ENCODE measurements around the gene RAB11A. TPM values are rescaled to one million over a fixed set of nuclear protein-coding genes. Genes with fewer than 3 reads are reported as not detected.

The RAB11A gene
- polyA plus RNA-seq, 2 donors: 399 to 610 TPM

DNA sequence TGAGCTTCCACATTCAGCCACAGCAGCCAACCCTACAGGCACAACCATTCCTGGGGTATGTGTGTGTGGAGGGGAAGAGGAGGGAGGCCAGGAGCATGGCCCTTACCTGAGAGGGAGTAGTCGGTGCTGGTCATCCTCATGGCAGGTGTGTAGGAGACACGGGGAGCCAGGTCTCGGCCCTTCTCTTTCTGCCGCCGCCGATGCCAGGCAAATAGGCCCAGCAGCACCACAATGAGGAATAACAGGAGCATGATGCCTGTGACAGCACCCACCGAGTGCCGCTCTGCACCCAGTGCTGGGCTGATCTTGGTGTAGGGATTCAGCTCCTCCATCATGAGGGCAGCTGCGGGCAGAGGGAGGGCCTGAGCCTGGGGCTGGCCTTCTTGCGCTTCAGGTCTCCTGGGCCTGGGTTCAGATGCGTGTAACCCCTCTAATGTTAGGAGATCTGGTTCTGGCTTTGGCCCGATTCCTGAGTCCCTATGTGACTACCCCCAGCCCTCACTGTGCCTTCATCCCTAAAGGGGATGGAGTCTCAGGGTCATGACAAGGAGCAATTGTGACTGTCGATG, 44.4 kb downstream of the RAB11A start:
- H3K4me3 ChIP-seq (ENCODE audit: low read depth in 1 of 2, low read length in 2 of 2): no peak overlapping the region
- WGBS, 2 donors: 91 to 93% methylated on average over 13 of the region's 13 CpGs
- H3K27ac ChIP-seq (ENCODE audit: low read depth in 2 of 2, low read length in 1 of 2): no peak overlapping the region
- H3K27me3 ChIP-seq (ENCODE audit: control insufficient read depth in 1 of 2, insufficient read depth in 2 of 2, low read length in 2 of 2): no peaks in the 10 kb centered on the region
- peaks cover 0 to 2% of the 10 kb centered on the region in 2 donors for H3K4me1 ChIP-seq (ENCODE audit: control insufficient read depth in 2 of 2, insufficient read depth in 2 of 2, low read length in 1 of 2)
- no peaks in the 10 kb centered on the region for H3K9me3 ChIP-seq (ENCODE audit: control insufficient read depth in 2 of 2, insufficient read depth in 1 of 2, low read depth in 1 of 2, low read length in 1 of 2)
- H3K36me3 ChIP-seq (ENCODE audit: control insufficient read depth in 2 of 2, insufficient read depth in 2 of 2, low read length in 1 of 2): peaks cover 13 to 29% of the 10 kb centered on the region in 2 donors

GRCh38 chr15:65914386-65914785, 45.1 kb downstream of the RAB11A start:
- Histone ChIP-seq H3K4me1 (ENCODE audit: control insufficient read depth in 2 of 2, insufficient read depth in 2 of 2, low read length in 1 of 2) (peaks cover 0 to 2% of the 10 kb centered on the region in 2 donors), H3K27ac (ENCODE audit: low read depth in 2 of 2, low read length in 1 of 2) (no peak overlapping the region), H3K27me3 (ENCODE audit: control insufficient read depth in 1 of 2, insufficient read depth in 2 of 2, low read length in 2 of 2) (no peaks in the 10 kb centered on the region), H3K9me3 (ENCODE audit: control insufficient read depth in 2 of 2, insufficient read depth in 1 of 2, low read depth in 1 of 2, low read length in 1 of 2) (no peaks in the 10 kb centered on the region), H3K4me3 (ENCODE audit: low read depth in 1 of 2, low read length in 2 of 2) (no peak overlapping the region), H3K36me3 (ENCODE audit: control insufficient read depth in 2 of 2, insufficient read depth in 2 of 2, low read length in 1 of 2) (peaks cover 11 to 31% of the 10 kb centered on the region in 2 donors)
- 70 to 73% methylated on average over 4 of the region's 4 CpGs for WGBS, 2 donors

DNA sequence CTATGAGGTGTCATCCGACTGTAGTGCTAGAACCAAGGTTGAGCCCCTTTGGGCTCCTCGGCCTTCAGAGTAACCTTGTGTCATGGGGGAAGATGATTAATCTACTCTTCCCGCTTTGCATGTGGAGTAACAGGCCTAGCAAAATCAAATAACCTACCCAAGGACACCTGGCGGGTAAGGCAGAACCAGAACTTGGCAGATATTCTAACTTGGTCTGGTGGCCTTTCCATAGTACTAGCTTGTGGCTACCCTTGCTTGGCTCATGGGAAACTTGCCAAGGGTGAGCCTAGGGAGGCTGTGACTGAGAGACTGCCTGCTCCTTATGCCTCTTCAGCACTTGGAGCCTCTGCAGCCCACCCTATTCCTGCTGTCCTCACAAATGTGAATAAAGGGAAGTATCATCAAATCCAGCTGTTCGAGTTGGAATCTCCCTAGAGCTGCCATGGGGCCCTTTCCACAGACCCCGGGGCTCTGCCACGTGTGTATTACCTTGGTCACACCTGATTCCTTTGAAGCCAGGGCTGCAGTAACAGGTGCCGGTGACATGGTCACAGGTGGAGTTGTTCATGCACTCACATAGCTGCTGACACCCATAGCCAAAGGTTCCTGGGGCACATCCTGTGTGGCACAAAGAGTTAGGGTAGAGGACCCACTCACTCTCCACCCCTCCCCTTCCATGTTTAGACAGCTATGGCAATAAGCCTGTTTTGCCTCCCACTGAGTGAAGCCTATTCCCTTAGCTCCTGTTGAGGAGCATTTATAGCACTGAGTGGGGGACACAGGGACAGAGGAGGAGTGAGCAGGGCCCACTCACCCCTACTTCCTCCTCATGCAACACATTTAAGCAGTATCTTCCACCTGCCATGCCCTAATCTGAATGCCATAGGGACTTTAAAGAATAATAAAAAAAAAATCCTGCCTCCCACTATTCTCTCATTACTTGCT, 46.0 kb downstream of the RAB11A start:
- 74 to 84% methylated on average over 8 of the region's 8 CpGs for WGBS, 2 donors
- H3K36me3 ChIP-seq (ENCODE audit: control insufficient read depth in 2 of 2, insufficient read depth in 2 of 2, low read length in 1 of 2): peaks cover 11 to 30% of the 10 kb centered on the region in 2 donors
- no peaks in the 10 kb centered on the region for H3K9me3 ChIP-seq (ENCODE audit: control insufficient read depth in 2 of 2, insufficient read depth in 1 of 2, low read depth in 1 of 2, low read length in 1 of 2)
- peaks cover 0 to 2% of the 10 kb centered on the region in 2 donors for H3K4me1 ChIP-seq (ENCODE audit: control insufficient read depth in 2 of 2, insufficient read depth in 2 of 2, low read length in 1 of 2)
- no peaks in the 10 kb centered on the region for H3K27me3 ChIP-seq (ENCODE audit: control insufficient read depth in 1 of 2, insufficient read depth in 2 of 2, low read length in 2 of 2)
- H3K27ac ChIP-seq (ENCODE audit: low read depth in 2 of 2, low read length in 1 of 2): no peak overlapping the region
- H3K4me3 ChIP-seq (ENCODE audit: low read depth in 1 of 2, low read length in 2 of 2): no peak overlapping the region

GRCh38 chr15:65916041-65916663, 46.9 kb downstream of the RAB11A start:
- no peak overlapping the region for H3K4me3 ChIP-seq (ENCODE audit: low read depth in 1 of 2, low read length in 2 of 2)
- H3K36me3 ChIP-seq (ENCODE audit: control insufficient read depth in 2 of 2, insufficient read depth in 2 of 2, low read length in 1 of 2): peaks cover 11 to 22% of the 10 kb centered on the region in 2 donors
- no peaks in the 10 kb centered on the region for H3K9me3 ChIP-seq (ENCODE audit: control insufficient read depth in 2 of 2, insufficient read depth in 1 of 2, low read depth in 1 of 2, low read length in 1 of 2)
- H3K27me3 ChIP-seq (ENCODE audit: control insufficient read depth in 1 of 2, insufficient read depth in 2 of 2, low read length in 2 of 2): no peaks in the 10 kb centered on the region
- 85 to 86% methylated on average over 7 of the region's 7 CpGs for WGBS, 2 donors
- peaks cover 0 to 2% of the 10 kb centered on the region in 2 donors for H3K4me1 ChIP-seq (ENCODE audit: control insufficient read depth in 2 of 2, insufficient read depth in 2 of 2, low read length in 1 of 2)
- no peak overlapping the region for H3K27ac ChIP-seq (ENCODE audit: low read depth in 2 of 2, low read length in 1 of 2)

DNA sequence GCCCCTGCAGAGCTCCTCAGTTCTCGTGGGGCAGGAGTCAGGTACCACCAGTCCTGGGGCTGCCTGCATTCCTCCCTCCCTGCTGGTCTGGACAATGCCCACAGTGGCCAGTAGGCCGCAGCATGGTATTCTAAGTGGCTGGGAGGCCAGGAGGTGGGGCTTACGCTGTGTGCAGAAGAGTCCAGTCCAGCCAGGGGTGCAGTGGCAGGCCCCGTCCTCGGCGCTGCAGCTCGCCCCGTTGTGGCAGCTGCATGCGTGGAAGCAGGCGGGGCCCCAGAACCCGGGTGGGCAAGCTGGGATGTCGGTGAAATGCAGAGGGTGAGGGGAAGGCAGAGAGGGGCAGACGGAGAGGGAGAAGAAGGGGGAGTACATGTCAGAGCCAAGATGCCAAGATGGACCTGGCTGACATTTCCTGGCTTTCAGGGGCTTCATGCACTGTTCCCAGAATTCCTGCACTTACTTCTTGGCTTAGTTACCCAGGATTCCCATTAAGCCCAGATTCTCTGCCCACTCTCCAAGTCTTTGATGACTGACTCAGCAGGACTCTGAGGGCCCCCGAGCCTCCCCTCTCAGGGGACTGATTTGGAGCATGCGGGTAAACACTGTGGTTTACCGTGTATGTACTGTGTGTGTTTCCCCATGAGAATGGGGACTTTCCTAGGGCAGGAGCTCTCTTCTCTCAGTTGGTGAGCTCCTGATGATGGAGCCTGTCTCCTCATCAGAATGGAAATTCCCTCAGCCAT, 47.5 kb downstream of the RAB11A start:
- WGBS, 2 donors: 52 to 62% methylated on average over 16 of the region's 16 CpGs
- peaks cover 7 to 22% of the 10 kb centered on the region in 2 donors for H3K36me3 ChIP-seq (ENCODE audit: control insufficient read depth in 2 of 2, insufficient read depth in 2 of 2, low read length in 1 of 2)
- H3K27me3 ChIP-seq (ENCODE audit: control insufficient read depth in 1 of 2, insufficient read depth in 2 of 2, low read length in 2 of 2): no peaks in the 10 kb centered on the region
- H3K4me1 ChIP-seq (ENCODE audit: control insufficient read depth in 2 of 2, insufficient read depth in 2 of 2, low read length in 1 of 2): peaks cover 0 to 2% of the 10 kb centered on the region in 2 donors
- H3K4me3 ChIP-seq (ENCODE audit: low read depth in 1 of 2, low read length in 2 of 2): no peak overlapping the region
- H3K27ac ChIP-seq (ENCODE audit: low read depth in 2 of 2, low read length in 1 of 2): no peak overlapping the region
- no peaks in the 10 kb centered on the region for H3K9me3 ChIP-seq (ENCODE audit: control insufficient read depth in 2 of 2, insufficient read depth in 1 of 2, low read depth in 1 of 2, low read length in 1 of 2)

GRCh38 chr15:65917407-65917756, 48.1 kb downstream of the RAB11A start:
- WGBS, 2 donors: 71 to 81% methylated on average over 3 of the region's 3 CpGs
- H3K9me3 ChIP-seq (ENCODE audit: control insufficient read depth in 2 of 2, insufficient read depth in 1 of 2, low read depth in 1 of 2, low read length in 1 of 2): no peaks in the 10 kb centered on the region
- no peak overlapping the region for H3K4me3 ChIP-seq (ENCODE audit: low read depth in 1 of 2, low read length in 2 of 2)
- peaks cover 0 to 2% of the 10 kb centered on the region in 2 donors for H3K4me1 ChIP-seq (ENCODE audit: control insufficient read depth in 2 of 2, insufficient read depth in 2 of 2, low read length in 1 of 2)
- no peak overlapping the region for H3K27ac ChIP-seq (ENCODE audit: low read depth in 2 of 2, low read length in 1 of 2)
- no peaks in the 10 kb centered on the region for H3K27me3 ChIP-seq (ENCODE audit: control insufficient read depth in 1 of 2, insufficient read depth in 2 of 2, low read length in 2 of 2)
- peaks cover 6 to 19% of the 10 kb centered on the region in 2 donors for H3K36me3 ChIP-seq (ENCODE audit: control insufficient read depth in 2 of 2, insufficient read depth in 2 of 2, low read length in 1 of 2)

GRCh38 chr15:65917936-65918335, 48.6 kb downstream of the RAB11A start:
- Histone ChIP-seq H3K9me3 (ENCODE audit: control insufficient read depth in 2 of 2, insufficient read depth in 1 of 2, low read depth in 1 of 2, low read length in 1 of 2) (no peaks in the 10 kb centered on the region), H3K27ac (ENCODE audit: low read depth in 2 of 2, low read length in 1 of 2) (no peak overlapping the region), H3K36me3 (ENCODE audit: control insufficient read depth in 2 of 2, insufficient read depth in 2 of 2, low read length in 1 of 2) (peaks cover 4 to 15% of the 10 kb centered on the region in 2 donors), H3K4me3 (ENCODE audit: low read depth in 1 of 2, low read length in 2 of 2) (no peak overlapping the region), H3K27me3 (ENCODE audit: control insufficient read depth in 1 of 2, insufficient read depth in 2 of 2, low read length in 2 of 2) (no peaks in the 10 kb centered on the region), H3K4me1 (ENCODE audit: control insufficient read depth in 2 of 2, insufficient read depth in 2 of 2, low read length in 1 of 2) (peaks cover 0 to 2% of the 10 kb centered on the region in 2 donors)
- WGBS, 2 donors: 95 to 96% methylated on average over 4 of the region's 4 CpGs

- Histone ChIP-seq H3K27me3 (ENCODE audit: control insufficient read depth in 1 of 2, insufficient read depth in 2 of 2, low read length in 2 of 2) (no peaks in the 10 kb centered on the region), H3K9me3 (ENCODE audit: control insufficient read depth in 2 of 2, insufficient read depth in 1 of 2, low read depth in 1 of 2, low read length in 1 of 2) (no peaks in the 10 kb centered on the region), H3K36me3 (ENCODE audit: control insufficient read depth in 2 of 2, insufficient read depth in 2 of 2, low read length in 1 of 2) (peaks cover 0 to 12% of the 10 kb centered on the region in 2 donors), H3K4me1 (ENCODE audit: control insufficient read depth in 2 of 2, insufficient read depth in 2 of 2, low read length in 1 of 2) (peaks cover 0 to 2% of the 10 kb centered on the region in 2 donors), H3K4me3 (ENCODE audit: low read depth in 1 of 2, low read length in 2 of 2) (no peak overlapping the region), H3K27ac (ENCODE audit: low read depth in 2 of 2, low read length in 1 of 2) (no peak overlapping the region)
- 87 to 90% methylated on average over 3 of the region's 3 CpGs for WGBS, 2 donors
Observed at GRCh38 chr15:65918357-65918920, 49.1 kb downstream of the RAB11A start.

GRCh38 chr15:65918945-65919344, 49.7 kb downstream of the RAB11A start:
- WGBS, 2 donors: 95 to 96% methylated on average over 5 of the region's 5 CpGs
- Histone ChIP-seq H3K27me3 (ENCODE audit: control insufficient read depth in 1 of 2, insufficient read depth in 2 of 2, low read length in 2 of 2) (no peaks in the 10 kb centered on the region), H3K36me3 (ENCODE audit: control insufficient read depth in 2 of 2, insufficient read depth in 2 of 2, low read length in 1 of 2) (peaks cover 0 to 9% of the 10 kb centered on the region in 2 donors), H3K4me1 (ENCODE audit: control insufficient read depth in 2 of 2, insufficient read depth in 2 of 2, low read length in 1 of 2) (peaks cover 0 to 2% of the 10 kb centered on the region in 2 donors), H3K27ac (ENCODE audit: low read depth in 2 of 2, low read length in 1 of 2) (no peak overlapping the region), H3K9me3 (ENCODE audit: control insufficient read depth in 2 of 2, insufficient read depth in 1 of 2, low read depth in 1 of 2, low read length in 1 of 2) (no peaks in the 10 kb centered on the region), H3K4me3 (ENCODE audit: low read depth in 1 of 2, low read length in 2 of 2) (no peak overlapping the region)
